IPS DF 19.7 (cell line): ENCODE data around the gene ARMC3.
A peak's percentile ranks its signal among the peaks of the same experiment; 100 is the strongest.
"Not testable (repeated sequence)": the region's sequence is repeated elsewhere in the genome, so short reads cannot be mapped to it uniquely, and the experiment has no call there.

Source experiments
- DNase-seq: peaks from one replicate; pipeline ENCODE4 v3.0.0-alpha.2; 2013; ENCODE audit warnings: low read depth, low spot score

Gene ARMC3, protein sequence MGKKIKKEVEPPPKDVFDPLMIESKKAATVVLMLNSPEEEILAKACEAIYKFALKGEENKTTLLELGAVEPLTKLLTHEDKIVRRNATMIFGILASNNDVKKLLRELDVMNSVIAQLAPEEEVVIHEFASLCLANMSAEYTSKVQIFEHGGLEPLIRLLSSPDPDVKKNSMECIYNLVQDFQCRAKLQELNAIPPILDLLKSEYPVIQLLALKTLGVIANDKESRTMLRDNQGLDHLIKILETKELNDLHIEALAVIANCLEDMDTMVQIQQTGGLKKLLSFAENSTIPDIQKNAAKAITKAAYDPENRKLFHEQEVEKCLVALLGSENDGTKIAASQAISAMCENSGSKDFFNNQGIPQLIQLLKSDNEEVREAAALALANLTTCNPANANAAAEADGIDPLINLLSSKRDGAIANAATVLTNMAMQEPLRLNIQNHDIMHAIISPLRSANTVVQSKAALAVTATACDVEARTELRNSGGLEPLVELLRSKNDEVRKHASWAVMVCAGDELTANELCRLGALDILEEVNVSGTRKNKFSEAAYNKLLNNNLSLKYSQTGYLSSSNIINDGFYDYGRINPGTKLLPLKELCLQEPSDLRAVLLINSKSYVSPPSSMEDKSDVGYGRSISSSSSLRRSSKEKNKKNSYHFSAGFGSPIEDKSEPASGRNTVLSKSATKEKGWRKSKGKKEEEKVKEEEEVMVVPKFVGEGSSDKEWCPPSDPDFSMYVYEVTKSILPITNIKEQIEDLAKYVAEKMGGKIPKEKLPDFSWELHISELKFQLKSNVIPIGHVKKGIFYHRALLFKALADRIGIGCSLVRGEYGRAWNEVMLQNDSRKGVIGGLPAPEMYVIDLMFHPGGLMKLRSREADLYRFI

GRCh38 chr10:22927661-22928403, at the start of gene ARMC3:
TSS of gene ARMC3 (plus strand) at chr10:22928053. CDS start at chr10:22931997, 3,944 bp downstream.
- peak; percentile 42 for DNase-seq

DNA sequence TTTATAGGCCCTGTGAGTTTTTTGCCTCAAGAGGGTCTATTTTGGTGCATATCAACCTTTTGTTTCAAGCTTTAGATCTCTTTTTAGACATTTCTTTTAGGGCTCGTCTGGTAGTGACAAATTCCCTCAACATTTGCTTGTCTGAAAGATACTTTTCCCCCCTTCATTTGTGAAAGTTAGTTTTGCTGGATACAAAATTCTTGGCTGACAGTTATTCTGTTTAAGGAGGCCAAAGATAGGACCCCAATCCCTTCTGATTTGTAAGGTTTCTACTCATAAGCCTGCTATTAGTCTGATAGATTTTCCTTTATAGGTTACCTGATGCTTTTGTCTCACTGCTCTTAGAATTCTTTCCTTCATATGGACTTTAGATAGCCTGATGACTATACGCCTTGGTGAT, 36.1 kb upstream of the ARMC3 start:
- DNase-seq = no peak

GRCh38 chr10:22893781-22894180, 34.1 kb upstream of the ARMC3 start:
- DNase-seq = no peak

DNA sequence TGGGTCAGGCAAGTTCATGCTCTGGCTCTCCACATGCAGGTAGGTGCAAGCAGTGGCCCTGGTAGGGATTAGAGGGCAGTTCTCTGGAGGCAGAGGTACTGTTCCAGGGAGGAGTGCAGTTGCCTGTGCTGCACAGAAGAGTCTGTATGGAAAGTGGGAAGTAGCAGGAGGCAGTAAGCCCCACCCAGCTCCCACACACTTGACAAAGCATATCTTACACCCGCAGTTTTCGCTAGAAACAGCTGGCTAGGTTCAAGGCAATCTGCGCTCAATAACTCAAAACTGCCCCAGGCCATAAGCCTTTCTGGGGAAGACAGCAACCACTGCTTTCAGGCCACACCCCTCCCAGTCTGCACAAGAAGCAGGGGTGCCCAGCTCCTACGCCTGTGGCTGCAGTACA, 33.1 kb upstream of the ARMC3 start:
- no peak for DNase-seq

DNA sequence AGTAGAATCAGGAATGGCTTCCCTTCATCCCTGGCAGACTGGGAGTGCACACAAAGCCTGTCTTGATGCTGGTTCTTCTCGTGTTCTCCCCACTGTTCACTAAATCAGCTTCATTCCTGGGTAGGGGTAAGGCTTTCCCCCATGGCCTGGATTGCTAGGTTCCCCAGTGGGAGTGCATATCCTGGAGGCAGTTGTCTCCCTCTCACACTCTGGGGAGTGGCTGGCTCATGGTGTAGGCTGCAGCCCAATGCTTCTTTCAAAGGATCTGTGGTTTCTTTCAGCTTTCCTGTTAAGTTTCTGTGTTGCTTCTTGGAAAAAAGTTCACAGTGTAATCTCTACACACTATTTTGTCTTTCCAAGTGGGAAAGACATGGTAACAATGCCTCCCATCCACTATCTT, 32.6 kb upstream of the ARMC3 start:
- no peak for DNase-seq

DNA sequence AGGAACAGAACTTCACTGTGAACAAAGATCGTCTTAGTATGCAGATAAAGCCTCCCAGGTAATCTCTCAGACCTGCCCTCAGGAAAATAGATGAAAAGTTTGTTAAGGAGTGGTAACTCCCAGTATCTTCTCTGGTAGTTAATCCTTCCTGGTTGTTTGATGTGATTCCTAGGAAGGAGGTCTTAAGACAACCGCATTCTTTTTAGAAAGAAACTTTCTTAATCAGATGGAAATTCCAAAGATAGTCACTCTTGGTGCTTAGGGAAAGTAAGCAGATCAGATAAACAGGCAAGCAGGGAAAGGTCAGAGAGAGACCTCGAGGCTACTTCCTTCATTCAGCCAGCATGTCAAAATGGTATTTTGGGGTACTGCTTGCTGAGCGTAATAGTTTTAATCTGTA, 30.5 kb upstream of the ARMC3 start:
- no peak for DNase-seq

GRCh38 chr10:22899307-22899706, 28.5 kb upstream of the ARMC3 start:
- DNase-seq = no peak

DNA sequence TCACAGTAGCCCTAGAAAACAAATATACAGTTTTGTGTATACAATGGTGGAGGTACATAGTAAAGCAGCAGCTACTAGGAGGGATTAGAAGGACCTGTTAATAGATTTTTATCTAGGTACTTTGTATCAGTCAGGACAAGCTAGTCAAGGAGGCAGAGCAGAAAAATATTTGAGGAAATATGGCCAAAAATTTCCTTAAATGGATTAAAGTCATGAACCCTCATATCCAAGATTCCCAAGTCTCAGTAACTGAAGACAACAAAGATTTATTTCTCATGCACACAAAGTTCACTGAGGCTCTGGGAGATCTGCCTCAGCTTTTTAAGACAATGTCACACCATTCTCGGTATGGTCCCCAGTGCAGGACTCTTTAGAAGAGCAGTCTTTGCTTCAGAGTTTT, 28.1 kb upstream of the ARMC3 start:
- no peak for DNase-seq

- no peak for DNase-seq
Measured at GRCh38 chr10:22900841-22901601, 26.8 kb upstream of the ARMC3 start.

GRCh38 chr10:22902147-22902546, 25.7 kb upstream of the ARMC3 start:
- DNase-seq = not testable (repeated sequence)

GRCh38 chr10:22903694-22904093, 24.2 kb upstream of the ARMC3 start:
- no peak for DNase-seq

- no peak for DNase-seq
Measured at GRCh38 chr10:22906767-22907166, 21.1 kb upstream of the ARMC3 start.

- DNase-seq = no peak
Measured at GRCh38 chr10:22908837-22909236, 19.0 kb upstream of the ARMC3 start.

DNA sequence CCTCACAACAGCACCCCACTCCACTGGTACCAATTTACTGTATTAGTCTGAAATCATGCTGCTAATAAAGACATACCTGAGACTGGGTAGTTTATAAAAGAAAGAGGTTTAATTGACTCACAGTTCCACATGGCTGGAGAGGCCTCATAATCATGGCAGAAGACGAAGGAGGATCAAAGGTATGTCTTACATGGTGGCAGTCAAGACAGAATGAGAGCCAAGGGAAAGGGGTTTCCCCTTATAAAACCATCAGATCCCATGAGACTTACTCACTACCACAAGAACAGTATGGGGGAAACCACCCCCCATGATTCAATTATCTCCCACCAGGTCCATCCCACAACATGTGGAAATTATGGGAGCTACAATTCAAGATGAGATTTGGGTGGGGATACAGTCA, 18.2 kb upstream of the ARMC3 start:
- not testable (repeated sequence) for DNase-seq

GRCh38 chr10:22911067-22911466, 16.8 kb upstream of the ARMC3 start:
- DNase-seq = no peak

DNA sequence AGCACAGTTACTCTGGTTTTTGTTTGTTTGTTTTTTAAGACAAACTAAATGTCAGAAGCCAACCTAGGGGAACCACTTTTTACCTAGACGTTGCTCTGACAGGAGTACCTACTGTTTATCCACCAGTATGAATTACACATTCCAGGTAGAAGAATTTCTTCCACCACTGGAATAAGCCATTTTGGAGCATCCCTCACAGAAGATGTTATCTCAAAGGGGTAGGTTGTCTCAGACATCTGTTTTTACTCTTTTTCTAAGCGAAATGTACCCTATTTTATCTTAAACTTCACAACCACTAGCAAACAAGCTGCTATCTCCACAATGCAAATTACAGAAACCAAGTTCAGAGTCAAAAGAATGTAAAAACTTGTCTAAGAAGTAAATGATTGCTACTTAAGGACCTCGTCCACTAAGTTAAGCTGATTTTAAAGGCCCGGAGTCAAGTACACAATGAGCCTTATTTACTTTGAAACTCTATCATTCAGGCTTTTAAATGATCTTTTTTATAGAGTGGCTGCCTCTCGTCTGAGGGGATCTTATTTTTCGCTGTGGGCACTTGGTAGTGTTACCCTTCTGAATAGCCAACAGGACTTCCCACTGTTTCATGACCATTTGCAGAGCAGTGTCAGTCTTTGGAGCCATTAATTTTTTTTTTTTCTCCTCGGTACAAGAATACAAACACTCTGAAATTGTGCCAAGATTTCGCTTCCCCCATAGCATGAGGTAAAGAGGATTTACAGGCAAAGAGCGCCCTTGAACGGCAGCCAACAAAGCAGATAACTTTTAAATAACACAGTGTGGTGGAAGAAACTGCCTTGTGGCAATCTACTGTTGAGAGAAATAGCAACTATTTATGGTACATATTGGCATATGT, 15.7 kb upstream of the ARMC3 start:
- no peak for DNase-seq

- DNase-seq = no peak
Measured at GRCh38 chr10:22912763-22913384, 15.0 kb upstream of the ARMC3 start.

- no peak for DNase-seq
Measured at GRCh38 chr10:22913474-22914092, 14.3 kb upstream of the ARMC3 start.

DNA sequence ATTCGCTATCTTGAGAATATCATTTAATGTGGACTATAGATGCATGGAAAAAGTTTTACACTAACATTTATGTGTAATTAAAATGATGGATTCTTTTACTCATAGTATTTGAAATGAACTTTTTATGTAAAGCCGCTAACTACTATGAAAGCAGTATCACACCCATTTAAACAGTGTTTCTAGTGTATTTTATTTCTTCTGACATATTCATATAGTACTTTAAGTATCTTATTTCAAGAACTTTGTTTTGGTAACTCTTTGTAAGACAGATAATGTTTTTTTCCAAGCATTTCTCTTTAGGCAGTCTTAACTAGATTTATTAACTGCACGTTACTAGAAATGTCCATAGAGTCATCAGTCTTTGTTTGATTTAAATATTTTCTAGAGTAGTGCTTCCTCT, 12.5 kb upstream of the ARMC3 start:
- DNase-seq = no peak
